ENCODE data around the gene ANKRD6.

Gene ANKRD6

GRCh38 chr6:89520736-89521135, 87.8 kb downstream of the ANKRD6 start:
- DNase-seq: no peak

GRCh38 chr6:89522778-89523177, 89.8 kb downstream of the ANKRD6 start:
- DNase-seq: no peak

DNA sequence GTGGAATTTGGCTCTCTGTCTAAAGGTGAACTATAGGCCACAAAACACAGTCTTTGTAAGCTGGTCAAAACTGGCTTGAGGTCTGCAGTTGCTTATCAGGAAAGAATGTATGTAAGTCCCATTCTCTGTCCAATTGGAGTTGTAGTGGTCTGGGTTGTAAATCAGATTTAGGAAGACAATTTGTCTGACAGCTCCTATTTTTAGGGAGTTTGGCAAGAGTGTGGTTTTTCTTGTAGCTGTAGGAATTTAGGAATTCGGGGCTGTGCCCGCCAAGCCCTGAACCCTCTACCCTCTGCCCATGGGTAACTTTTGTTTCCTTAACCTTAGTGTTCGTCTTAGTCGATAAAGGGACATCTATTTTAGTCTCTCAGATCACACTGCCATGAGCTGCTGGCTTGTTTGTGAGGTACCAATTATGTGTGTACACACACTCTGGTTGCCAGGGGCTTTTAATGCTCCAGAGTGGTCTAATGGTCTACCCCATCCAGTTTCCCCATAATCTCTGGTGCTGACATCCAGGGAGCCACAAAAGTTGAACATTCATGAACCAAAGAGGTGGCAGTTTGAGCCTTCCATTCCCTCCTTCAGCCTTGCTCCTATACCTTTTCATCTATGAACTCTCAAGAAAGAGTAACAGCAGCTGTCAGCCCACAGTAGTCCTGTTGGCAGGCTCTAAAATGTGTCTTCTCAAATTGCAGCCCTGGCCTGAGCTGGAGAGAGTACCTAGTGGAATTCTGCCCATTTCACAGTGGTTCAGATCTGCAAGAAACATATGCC, 93.0 kb downstream of the ANKRD6 start:
- DNase-seq: peak; percentile 9

DNA sequence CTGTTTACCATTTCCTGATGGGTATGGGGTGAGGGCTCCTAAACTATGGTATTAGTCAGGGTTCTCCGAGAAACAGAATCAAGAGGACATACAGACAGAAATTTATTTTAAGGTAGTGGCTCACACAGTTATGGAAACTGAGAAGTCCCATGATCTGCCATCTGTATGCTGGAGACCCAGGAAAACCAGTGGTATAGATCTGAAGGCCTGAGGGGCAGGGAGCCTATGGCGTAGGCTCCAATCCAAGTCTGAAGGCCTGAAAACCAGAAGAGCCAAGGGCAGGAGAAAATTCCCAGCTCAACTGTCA, 93.6 kb downstream of the ANKRD6 start:
- no peak for DNase-seq

DNA sequence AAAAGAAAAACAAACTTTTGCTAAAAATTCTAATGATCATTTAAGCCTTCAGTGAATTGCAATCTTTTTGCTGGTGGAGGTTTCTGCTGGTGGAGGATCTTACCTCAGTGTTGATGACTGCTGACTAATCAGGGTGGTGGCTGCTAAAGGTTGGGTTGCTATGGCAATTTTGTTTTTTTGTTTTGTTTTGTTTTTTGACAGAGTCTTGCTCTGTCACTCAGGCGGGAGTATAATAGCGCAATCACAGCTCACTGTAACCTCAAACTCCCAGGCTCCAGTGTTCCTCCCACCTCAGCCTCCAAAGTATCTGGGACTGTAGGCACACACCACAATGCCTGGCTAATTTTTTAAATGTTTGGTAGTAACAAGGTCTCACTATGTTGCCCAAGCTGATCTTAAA, 94.7 kb downstream of the ANKRD6 start:
- DNase-seq: no peak

GRCh38 chr6:89528866-89529265, 95.9 kb downstream of the ANKRD6 start:
- DNase-seq: no peak

DNA sequence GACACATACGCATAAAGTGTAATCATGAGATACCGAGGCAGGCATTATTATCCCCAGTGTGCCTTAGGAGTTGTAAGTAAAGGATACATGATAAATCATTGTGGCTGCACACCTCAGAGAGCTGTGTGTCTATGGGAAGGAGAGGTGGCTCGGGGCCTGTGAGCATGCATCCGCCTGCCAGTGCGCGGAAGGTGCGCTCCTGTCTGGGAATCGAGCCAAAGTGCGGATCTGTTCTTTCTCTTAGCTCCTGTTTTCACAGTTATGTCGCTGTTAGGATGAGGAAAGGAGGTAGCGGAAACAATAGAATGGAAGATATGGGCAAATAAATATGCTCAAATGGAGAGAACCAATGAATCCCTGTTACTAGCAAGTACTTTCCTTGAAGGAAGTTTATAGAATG, 98.0 kb downstream of the ANKRD6 start:
- DNase-seq: no peak

DNA sequence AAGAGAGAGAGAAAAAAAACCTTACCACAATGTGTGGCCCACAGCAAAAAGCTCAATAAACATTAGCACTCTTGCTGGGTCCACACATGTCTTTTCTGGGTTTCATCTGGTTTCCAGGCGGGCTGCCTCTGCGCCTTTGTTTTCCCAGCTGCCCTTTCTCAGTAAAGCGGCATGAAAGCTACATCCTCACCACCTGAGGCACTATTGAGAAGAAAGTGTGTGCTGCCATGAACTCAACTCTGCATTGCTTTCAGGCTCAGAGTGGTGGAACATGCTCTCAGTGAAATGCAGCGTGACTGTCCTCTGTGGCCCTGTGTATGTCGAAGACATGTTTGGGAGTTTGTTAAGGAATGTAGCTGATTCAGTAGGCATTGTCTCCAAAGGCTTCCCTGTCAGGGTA, 103.3 kb downstream of the ANKRD6 start:
- peak; percentile 2 for DNase-seq

GRCh38 chr6:89539779-89540178, 106.8 kb downstream of the ANKRD6 start:
- DNase-seq: no peak

DNA sequence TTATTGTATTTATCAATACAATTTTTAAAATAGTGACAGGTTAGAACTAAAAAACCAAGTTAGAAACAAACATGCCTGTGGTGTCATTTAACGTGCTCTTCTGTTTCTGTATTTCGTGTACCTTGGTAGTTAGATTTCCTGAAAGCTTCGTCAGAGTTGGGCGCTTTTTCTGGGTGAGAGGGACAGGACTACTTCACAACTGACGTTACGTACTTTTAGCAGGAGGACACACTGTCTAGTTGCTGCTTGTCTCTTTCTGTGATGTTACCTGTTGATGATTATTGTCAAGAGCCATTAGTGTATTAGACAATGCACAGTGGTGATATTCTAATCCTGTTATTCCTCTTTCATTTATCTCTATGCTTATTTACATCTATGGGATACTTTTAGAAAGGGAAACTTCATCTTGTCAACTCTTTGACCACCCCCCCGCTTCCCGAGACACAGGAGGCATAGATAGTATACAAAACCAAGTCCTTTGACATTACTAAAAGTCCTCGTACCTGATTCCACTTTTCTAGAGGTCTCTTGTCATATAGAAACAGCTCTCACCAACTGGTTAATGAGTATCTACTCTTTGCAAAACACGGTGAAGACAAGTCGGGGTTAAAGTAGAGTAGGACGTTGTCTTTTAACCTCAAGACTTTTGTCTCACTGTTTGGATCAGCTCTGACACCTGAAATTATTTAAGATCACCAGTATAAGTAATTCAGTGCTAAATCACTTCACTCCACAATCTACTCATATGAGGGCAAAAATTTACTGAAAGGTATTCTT, 109.3 kb downstream of the ANKRD6 start:
- no peak for DNase-seq

DNA sequence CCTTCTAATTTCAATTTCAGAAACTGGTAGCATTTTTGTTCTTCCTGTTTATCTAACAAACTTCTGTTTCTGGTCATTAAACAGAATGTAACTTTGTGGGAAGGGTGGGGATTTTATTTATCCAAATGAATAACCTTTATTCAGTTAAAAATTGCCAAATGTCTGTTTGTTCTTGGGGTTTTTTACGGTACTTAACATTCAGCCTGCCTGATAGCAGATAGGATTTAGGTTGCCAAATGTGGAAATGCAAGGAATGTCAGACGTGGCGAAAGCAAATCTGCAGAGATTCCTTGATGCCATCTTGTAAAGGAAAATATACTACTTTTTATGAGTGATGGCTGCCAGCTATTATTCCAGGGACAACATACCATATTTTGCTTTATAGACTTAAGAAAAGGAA, 109.9 kb downstream of the ANKRD6 start:
- DNase-seq: no peak

DNA sequence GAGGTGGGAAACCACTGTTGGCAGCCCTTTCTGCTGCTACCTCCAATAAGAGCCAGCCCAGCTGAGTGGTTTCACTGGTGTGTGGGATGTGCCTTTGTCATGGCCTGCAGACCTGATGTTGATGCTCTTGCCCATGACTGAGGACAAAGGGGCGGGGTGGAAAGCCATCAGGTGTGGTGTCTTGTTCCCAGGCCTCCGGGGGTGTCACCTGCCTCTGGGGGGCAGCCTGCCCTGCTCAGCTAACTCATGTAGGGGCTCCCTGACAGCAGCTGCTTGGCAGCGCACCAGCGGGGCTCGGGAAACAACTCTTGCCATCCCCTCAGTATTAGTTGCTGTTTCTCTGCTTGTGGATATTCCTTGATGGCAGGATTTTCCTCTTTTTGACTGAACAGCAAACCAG, 114.3 kb downstream of the ANKRD6 start:
- no peak for DNase-seq

- no peak for DNase-seq
Measured at GRCh38 chr6:89553431-89553830, 120.5 kb downstream of the ANKRD6 start.

- DNase-seq: no peak
Measured at GRCh38 chr6:89554106-89554505, 121.2 kb downstream of the ANKRD6 start.

DNA sequence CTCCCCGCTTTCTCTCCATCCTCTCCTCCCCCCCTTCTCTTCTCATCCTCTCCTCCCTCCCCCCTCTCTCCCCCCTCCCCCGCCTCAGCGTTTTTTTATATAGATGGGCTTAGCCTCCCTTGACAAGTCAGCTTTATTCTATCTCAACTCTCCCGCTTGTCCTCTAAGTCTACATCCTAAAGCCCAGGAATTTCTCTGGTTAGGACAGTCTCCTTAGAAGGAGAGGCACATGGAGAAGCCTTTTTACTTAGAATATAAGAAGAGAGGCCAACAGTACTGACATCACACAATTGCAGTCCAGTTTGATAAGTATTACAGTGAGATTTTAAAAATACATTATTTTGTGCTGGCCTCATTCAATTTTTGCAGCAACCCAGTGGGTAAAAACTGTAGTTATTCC, 122.1 kb downstream of the ANKRD6 start:
- DNase-seq: no peak

- DNase-seq: no peak
Measured at GRCh38 chr6:89555806-89556205, 122.9 kb downstream of the ANKRD6 start.

GRCh38 chr6:89559487-89559886, 126.5 kb downstream of the ANKRD6 start:
- peak; percentile 4 for DNase-seq

DNA sequence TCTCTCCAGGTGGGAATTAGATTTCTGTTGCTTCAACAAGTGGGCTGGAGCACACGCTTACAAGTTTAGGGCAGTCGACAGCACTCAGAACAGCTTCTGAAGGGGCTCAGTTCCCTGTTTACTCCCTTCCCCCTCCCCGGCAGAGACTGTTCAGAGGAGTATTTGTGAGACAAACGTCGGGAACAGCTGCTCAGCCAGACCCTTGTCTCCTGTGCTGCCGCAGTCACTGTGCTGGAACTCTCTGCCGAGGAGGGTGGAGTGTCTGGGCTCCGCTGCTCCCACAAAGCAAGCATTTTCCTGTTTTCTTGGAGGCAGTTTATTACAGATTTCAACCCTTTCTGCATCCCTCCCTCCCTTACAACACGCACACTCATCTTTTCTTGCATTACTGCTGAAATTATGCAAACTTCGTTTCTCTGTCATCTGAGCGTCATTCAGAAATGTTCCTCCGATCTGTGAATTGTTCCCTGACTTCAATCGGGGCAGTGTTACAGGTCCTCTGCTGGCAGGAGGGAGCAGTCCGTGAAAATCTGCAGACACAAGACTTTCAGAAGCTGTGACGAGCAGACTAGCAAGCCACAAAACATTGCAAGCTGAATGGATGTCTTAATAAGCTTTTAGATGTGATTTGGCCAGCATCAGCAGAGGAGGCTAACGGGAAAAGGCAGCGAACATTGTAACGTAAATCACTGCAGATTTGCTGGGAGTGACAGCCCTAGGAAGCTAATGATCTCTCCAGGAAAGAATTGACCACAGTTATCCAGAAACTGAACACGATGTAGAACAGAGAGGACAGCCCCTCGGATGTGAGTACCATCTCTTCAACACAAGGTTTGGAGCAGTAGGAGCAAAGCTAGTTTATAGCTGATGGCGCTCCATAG, 129.4 kb downstream of the ANKRD6 start:
- peak; percentile 11 for DNase-seq

GRCh38 chr6:89563866-89564265, 130.9 kb downstream of the ANKRD6 start:
- DNase-seq: no peak

DNA sequence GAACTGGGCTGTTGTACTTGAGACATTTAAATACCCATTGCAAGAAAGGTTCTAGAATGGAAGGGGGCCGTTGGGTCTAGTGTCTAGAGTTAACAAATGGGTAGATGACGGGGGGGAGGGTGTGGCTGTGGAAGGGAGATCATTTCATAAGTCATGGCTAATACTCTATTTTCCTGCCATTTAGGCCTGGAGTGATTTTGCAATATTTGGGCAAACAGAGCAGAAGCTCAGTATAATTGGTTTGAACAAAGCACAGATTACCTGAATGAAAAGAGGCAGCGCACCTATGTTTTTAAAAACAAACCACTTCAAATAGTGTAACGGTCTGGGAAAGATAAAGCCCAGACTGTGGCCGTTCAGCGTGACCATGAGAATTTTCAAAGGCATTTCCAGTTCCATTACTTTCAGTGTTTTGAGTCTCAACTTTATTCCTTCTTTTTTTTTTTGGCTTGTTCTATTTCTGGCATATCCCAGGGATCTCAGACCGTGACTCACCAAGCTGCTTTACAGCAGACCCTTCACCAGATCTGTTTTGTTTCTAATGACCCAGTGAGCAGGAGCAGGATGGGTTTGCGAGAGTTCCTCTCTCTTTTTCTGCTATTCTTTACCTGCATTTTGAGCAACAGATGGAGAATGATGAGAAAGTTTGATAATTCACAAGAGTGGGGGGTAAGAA, 131.9 kb downstream of the ANKRD6 start:
- DNase-seq: peak; percentile 11

DNA sequence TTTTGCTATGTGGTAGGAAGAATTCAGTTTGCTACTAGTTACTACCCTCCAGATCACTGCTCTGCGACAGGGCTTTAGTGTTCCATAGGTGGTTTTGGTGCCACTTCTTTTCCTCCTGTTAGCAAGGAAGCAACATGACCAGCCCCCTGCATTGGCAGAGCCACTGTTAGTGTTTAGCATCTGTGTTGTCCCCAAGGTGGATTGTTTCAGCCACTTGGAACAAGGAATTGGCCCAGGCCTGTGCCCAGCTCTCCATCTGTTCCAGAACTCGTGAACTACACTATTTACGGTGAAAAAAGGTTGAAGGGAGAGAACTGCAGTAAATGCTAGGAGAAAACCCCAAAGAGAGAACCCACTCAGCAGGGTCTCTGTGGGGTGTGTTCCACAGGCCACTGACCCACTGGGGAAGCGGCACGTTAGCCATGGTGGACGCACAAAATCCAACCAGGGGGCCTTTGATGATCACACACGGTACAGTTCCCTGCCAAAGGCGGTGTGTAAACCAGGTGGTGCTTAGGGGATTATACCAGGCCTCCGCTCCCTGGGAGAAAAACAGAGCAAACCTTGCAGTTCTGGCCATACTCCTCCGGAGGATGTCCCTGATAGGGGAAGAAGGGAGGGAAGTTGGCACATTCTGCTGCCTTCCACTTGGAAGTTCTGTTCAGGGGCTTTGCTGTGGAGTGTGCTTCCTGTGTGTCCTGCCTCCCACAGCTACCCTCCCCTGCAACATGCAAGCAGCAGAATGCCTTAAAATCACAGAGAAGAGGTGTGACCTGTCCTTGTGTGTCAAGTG, 133.3 kb downstream of the ANKRD6 start:
- DNase-seq: no peak

Measured in fibroblast of upper back skin (primary cell).